Measurements from ENCODE around the gene ABCC11.

Gene ABCC11

GRCh38 chr16:48123104-48123788 lies 124.1 kb downstream of the ABCC11 start:
- no peaks in the 10 kb centered on the region for H3K4me1 ChIP-seq (ENCODE audit: control insufficient read depth in 1 of 2, insufficient read depth in 2 of 2, low read length in 2 of 2)
- no CpG with 5 or more reads among the region's 5 CpGs for WGBS (ENCODE audit: extremely low coverage, insufficient coverage, insufficient read length)
- H2AFZ ChIP-seq (ENCODE audit: insufficient read depth, low read length, poor library complexity) = no peak overlapping the region
- no peak overlapping the region for H3K14ac ChIP-seq (ENCODE audit: low read length)
- no peak overlapping the region for H2BK120ac ChIP-seq (ENCODE audit: insufficient read depth, low read length, poor library complexity)
- H2BK5ac ChIP-seq (ENCODE audit: low read depth, low read length, poor library complexity) = no peak overlapping the region
- no peak overlapping the region for H2BK12ac ChIP-seq (ENCODE audit: low read length)
- no peak overlapping the region for H4K91ac ChIP-seq (ENCODE audit: low read depth, low read length)
- no peaks in the 10 kb centered on the region for H3K36me3 ChIP-seq (ENCODE audit: control insufficient read depth in 1 of 2, insufficient read depth in 2 of 2, low read length in 2 of 2)
- H3K9me3 ChIP-seq (ENCODE audit: insufficient read depth, low read depth, low read length) = peaks cover 2% of the 10 kb centered on the region
- no peaks in the 10 kb centered on the region for H3K27me3 ChIP-seq (ENCODE audit: insufficient read depth, low read length)
- no peak overlapping the region for H2AK5ac ChIP-seq (ENCODE audit: low read length)
- no peak overlapping the region for H4K12ac ChIP-seq (ENCODE audit: low read depth, low read length)
- no peak overlapping the region for H3K18ac ChIP-seq (ENCODE audit: low read length)
- H3K79me1 ChIP-seq (ENCODE audit: low read length) = no peaks in the 10 kb centered on the region
- no peak overlapping the region for H3K4ac ChIP-seq (ENCODE audit: low read depth, low read length)
- no peaks in the 10 kb centered on the region for H3K79me2 ChIP-seq (ENCODE audit: control insufficient read depth, insufficient read depth, low read length, poor library complexity)
- H3K4me3 ChIP-seq (ENCODE audit: low read depth, low read length) = no peak overlapping the region
- peak; percentile 74 to 80 for DNase-seq
- H4K8ac ChIP-seq (ENCODE audit: low read depth, low read length) = no peak overlapping the region
- no peak overlapping the region for H3K4me2 ChIP-seq (ENCODE audit: low read length)
- no peak overlapping the region for H3K27ac ChIP-seq (ENCODE audit: low read depth, low read length)
- H3K9ac ChIP-seq (ENCODE audit: low read length) = no peak overlapping the region
- H3K23ac ChIP-seq (ENCODE audit: low read length) = no peak overlapping the region

GRCh38 chr16:48121276-48121675 lies 126.1 kb downstream of the ABCC11 start:
- Histone ChIP-seq H3K27me3 (ENCODE audit: insufficient read depth, low read length) (no peaks in the 10 kb centered on the region), H2BK5ac (ENCODE audit: low read depth, low read length, poor library complexity) (no peak overlapping the region), H3K79me2 (ENCODE audit: control insufficient read depth, insufficient read depth, low read length, poor library complexity) (no peaks in the 10 kb centered on the region), H3K36me3 (ENCODE audit: control insufficient read depth in 1 of 2, insufficient read depth in 2 of 2, low read length in 2 of 2) (no peaks in the 10 kb centered on the region), H2BK120ac (ENCODE audit: insufficient read depth, low read length, poor library complexity) (no peak overlapping the region), H2AFZ (ENCODE audit: insufficient read depth, low read length, poor library complexity) (no peak overlapping the region), H4K12ac (ENCODE audit: low read depth, low read length) (no peak overlapping the region), H3K79me1 (ENCODE audit: low read length) (no peaks in the 10 kb centered on the region), H3K4me1 (ENCODE audit: control insufficient read depth in 1 of 2, insufficient read depth in 2 of 2, low read length in 2 of 2) (no peaks in the 10 kb centered on the region), H3K4me2 (ENCODE audit: low read length) (no peak overlapping the region), H2AK5ac (ENCODE audit: low read length) (no peak overlapping the region), H4K8ac (ENCODE audit: low read depth, low read length) (no peak overlapping the region), H3K23ac (ENCODE audit: low read length) (no peak overlapping the region), H2BK12ac (ENCODE audit: low read length) (no peak overlapping the region), H3K9me3 (ENCODE audit: insufficient read depth, low read depth, low read length) (peaks cover 2% of the 10 kb centered on the region), H3K18ac (ENCODE audit: low read length) (no peak overlapping the region), H4K91ac (ENCODE audit: low read depth, low read length) (no peak overlapping the region), H3K9ac (ENCODE audit: low read length) (no peak overlapping the region), H3K14ac (ENCODE audit: low read length) (no peak overlapping the region), H3K4ac (ENCODE audit: low read depth, low read length) (no peak overlapping the region), H3K4me3 (ENCODE audit: low read depth, low read length) (no peak overlapping the region), H3K27ac (ENCODE audit: low read depth, low read length) (no peak overlapping the region)
- WGBS (ENCODE audit: extremely low coverage, insufficient coverage, insufficient read length) = no CpG with 5 or more reads among the region's 5 CpGs
- DNase-seq = no peak

- no peaks in the 10 kb centered on the region for H3K4me1 ChIP-seq (ENCODE audit: control insufficient read depth in 1 of 2, insufficient read depth in 2 of 2, low read length in 2 of 2)
- no peaks in the 10 kb centered on the region for H3K9me3 ChIP-seq (ENCODE audit: insufficient read depth, low read depth, low read length)
- H4K91ac ChIP-seq (ENCODE audit: low read depth, low read length) = no peak overlapping the region
- H3K23ac ChIP-seq (ENCODE audit: low read length) = no peak overlapping the region
- WGBS (ENCODE audit: extremely low coverage, insufficient coverage, insufficient read length) = 100% methylated on average over 1 of the region's 2 CpGs
- no peak overlapping the region for H3K4ac ChIP-seq (ENCODE audit: low read depth, low read length)
- H2AK5ac ChIP-seq (ENCODE audit: low read length) = no peak overlapping the region
- no peak for DNase-seq
- H3K79me2 ChIP-seq (ENCODE audit: control insufficient read depth, insufficient read depth, low read length, poor library complexity) = no peaks in the 10 kb centered on the region
- no peaks in the 10 kb centered on the region for H3K79me1 ChIP-seq (ENCODE audit: low read length)
- H3K27me3 ChIP-seq (ENCODE audit: insufficient read depth, low read length) = no peaks in the 10 kb centered on the region
- H2BK12ac ChIP-seq (ENCODE audit: low read length) = no peak overlapping the region
- no peak overlapping the region for H3K18ac ChIP-seq (ENCODE audit: low read length)
- no peak overlapping the region for H3K4me3 ChIP-seq (ENCODE audit: low read depth, low read length)
- H2BK5ac ChIP-seq (ENCODE audit: low read depth, low read length, poor library complexity) = no peak overlapping the region
- H3K14ac ChIP-seq (ENCODE audit: low read length) = no peak overlapping the region
- H3K4me2 ChIP-seq (ENCODE audit: low read length) = no peak overlapping the region
- H3K9ac ChIP-seq (ENCODE audit: low read length) = no peak overlapping the region
- no peaks in the 10 kb centered on the region for H3K36me3 ChIP-seq (ENCODE audit: control insufficient read depth in 1 of 2, insufficient read depth in 2 of 2, low read length in 2 of 2)
- H4K8ac ChIP-seq (ENCODE audit: low read depth, low read length) = no peak overlapping the region
- H2AFZ ChIP-seq (ENCODE audit: insufficient read depth, low read length, poor library complexity) = no peak overlapping the region
- H3K27ac ChIP-seq (ENCODE audit: low read depth, low read length) = no peak overlapping the region
- H4K12ac ChIP-seq (ENCODE audit: low read depth, low read length) = no peak overlapping the region
- no peak overlapping the region for H2BK120ac ChIP-seq (ENCODE audit: insufficient read depth, low read length, poor library complexity)
These were observed 128.5 kb downstream of the ABCC11 start for GRCh38 chr16:48118841-48119240.

- H3K18ac ChIP-seq (ENCODE audit: low read length) = no peak overlapping the region
- H3K4ac ChIP-seq (ENCODE audit: low read depth, low read length) = no peak overlapping the region
- no peaks in the 10 kb centered on the region for H3K79me1 ChIP-seq (ENCODE audit: low read length)
- no peak overlapping the region for H2AFZ ChIP-seq (ENCODE audit: insufficient read depth, low read length, poor library complexity)
- H3K36me3 ChIP-seq (ENCODE audit: control insufficient read depth in 1 of 2, insufficient read depth in 2 of 2, low read length in 2 of 2) = no peaks in the 10 kb centered on the region
- H3K27ac ChIP-seq (ENCODE audit: low read depth, low read length) = no peak overlapping the region
- no peak overlapping the region for H3K4me3 ChIP-seq (ENCODE audit: low read depth, low read length)
- no peak overlapping the region for H2AK5ac ChIP-seq (ENCODE audit: low read length)
- no peaks in the 10 kb centered on the region for H3K9me3 ChIP-seq (ENCODE audit: insufficient read depth, low read depth, low read length)
- peak; percentile 27 to 47 for DNase-seq
- no peak overlapping the region for H2BK5ac ChIP-seq (ENCODE audit: low read depth, low read length, poor library complexity)
- no CpG with 5 or more reads among the region's 22 CpGs for WGBS (ENCODE audit: extremely low coverage, insufficient coverage, insufficient read length)
- no peak overlapping the region for H2BK12ac ChIP-seq (ENCODE audit: low read length)
- no peak overlapping the region for H3K9ac ChIP-seq (ENCODE audit: low read length)
- H2BK120ac ChIP-seq (ENCODE audit: insufficient read depth, low read length, poor library complexity) = no peak overlapping the region
- no peaks in the 10 kb centered on the region for H3K4me1 ChIP-seq (ENCODE audit: control insufficient read depth in 1 of 2, insufficient read depth in 2 of 2, low read length in 2 of 2)
- peak overlapping the region; percentile 3 for H3K4me2 ChIP-seq (ENCODE audit: low read length)
- no peak overlapping the region for H4K91ac ChIP-seq (ENCODE audit: low read depth, low read length)
- H3K14ac ChIP-seq (ENCODE audit: low read length) = no peak overlapping the region
- no peaks in the 10 kb centered on the region for H3K27me3 ChIP-seq (ENCODE audit: insufficient read depth, low read length)
- H3K23ac ChIP-seq (ENCODE audit: low read length) = no peak overlapping the region
- H4K12ac ChIP-seq (ENCODE audit: low read depth, low read length) = peak overlapping the region; percentile 16
- no peak overlapping the region for H4K8ac ChIP-seq (ENCODE audit: low read depth, low read length)
- H3K79me2 ChIP-seq (ENCODE audit: control insufficient read depth, insufficient read depth, low read length, poor library complexity) = no peaks in the 10 kb centered on the region
These were observed 129.9 kb downstream of the ABCC11 start for GRCh38 chr16:48117217-48118105.
